Measurements from ENCODE around the gene STXBP6. TPM values are rescaled to one million over a fixed set of nuclear protein-coding genes. Genes with fewer than 3 reads are reported as not detected.

STXBP6 gene
- total RNA-seq, 1 donor from 2014 or later: 0.51 TPM

- Mint-ChIP-seq H3K36me3 (ENCODE audit: low read depth, unreplicated experiment) (no peaks in the 10 kb centered on the region), H3K27me3 (ENCODE audit: unreplicated experiment) (no peaks in the 10 kb centered on the region), H3K4me3 (ENCODE audit: unreplicated experiment) (no peak overlapping the region), H3K9me3 (ENCODE audit: unreplicated experiment) (no peaks in the 10 kb centered on the region), H3K27ac (ENCODE audit: unreplicated experiment) (no peak overlapping the region), H3K4me1 (ENCODE audit: unreplicated experiment) (peaks cover 23% of the 10 kb centered on the region)
- no peak for DNase-seq (ENCODE audit: low spot score)
- TF ChIP-seq, protein P1, sequence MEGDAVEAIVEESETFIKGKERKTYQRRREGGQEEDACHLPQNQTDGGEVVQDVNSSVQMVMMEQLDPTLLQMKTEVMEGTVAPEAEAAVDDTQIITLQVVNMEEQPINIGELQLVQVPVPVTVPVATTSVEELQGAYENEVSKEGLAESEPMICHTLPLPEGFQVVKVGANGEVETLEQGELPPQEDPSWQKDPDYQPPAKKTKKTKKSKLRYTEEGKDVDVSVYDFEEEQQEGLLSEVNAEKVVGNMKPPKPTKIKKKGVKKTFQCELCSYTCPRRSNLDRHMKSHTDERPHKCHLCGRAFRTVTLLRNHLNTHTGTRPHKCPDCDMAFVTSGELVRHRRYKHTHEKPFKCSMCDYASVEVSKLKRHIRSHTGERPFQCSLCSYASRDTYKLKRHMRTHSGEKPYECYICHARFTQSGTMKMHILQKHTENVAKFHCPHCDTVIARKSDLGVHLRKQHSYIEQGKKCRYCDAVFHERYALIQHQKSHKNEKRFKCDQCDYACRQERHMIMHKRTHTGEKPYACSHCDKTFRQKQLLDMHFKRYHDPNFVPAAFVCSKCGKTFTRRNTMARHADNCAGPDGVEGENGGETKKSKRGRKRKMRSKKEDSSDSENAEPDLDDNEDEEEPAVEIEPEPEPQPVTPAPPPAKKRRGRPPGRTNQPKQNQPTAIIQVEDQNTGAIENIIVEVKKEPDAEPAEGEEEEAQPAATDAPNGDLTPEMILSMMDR (IDR thresholded peaks at IDR 0.05; ENCODE audit: unreplicated experiment): no peak
These were observed 234.4 kb downstream of the STXBP6 start for GRCh38 chr14:24815543-24815942.

DNA sequence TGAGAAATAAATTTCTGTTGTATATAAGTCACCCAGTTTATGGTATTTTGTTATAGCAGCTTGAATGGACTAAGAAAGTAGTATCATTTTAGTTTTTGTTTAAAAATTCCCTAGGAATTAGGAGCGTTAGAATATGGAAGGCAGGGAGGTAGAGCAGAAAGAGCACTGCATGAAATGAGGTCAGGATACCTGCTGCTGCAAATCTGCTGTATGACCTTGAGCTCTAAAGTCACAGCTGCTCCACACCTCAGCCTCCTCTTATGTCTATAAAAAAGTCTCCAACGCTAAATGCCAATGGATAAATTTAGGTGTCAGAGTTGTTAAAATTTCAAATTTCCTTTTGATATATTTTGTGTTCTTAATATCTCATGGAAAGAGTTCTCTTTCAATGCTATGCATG is 235.0 kb downstream of the STXBP6 start:
- Mint-ChIP-seq H3K9me3 (ENCODE audit: unreplicated experiment) (no peaks in the 10 kb centered on the region), H3K4me1 (ENCODE audit: unreplicated experiment) (peaks cover 23% of the 10 kb centered on the region), H3K27ac (ENCODE audit: unreplicated experiment) (no peak overlapping the region), H3K27me3 (ENCODE audit: unreplicated experiment) (no peaks in the 10 kb centered on the region), H3K36me3 (ENCODE audit: low read depth, unreplicated experiment) (no peaks in the 10 kb centered on the region), H3K4me3 (ENCODE audit: unreplicated experiment) (no peak overlapping the region)
- no peak for DNase-seq (ENCODE audit: low spot score)
- TF ChIP-seq, protein P1 (IDR thresholded peaks at IDR 0.05; ENCODE audit: unreplicated experiment): no peak

DNA sequence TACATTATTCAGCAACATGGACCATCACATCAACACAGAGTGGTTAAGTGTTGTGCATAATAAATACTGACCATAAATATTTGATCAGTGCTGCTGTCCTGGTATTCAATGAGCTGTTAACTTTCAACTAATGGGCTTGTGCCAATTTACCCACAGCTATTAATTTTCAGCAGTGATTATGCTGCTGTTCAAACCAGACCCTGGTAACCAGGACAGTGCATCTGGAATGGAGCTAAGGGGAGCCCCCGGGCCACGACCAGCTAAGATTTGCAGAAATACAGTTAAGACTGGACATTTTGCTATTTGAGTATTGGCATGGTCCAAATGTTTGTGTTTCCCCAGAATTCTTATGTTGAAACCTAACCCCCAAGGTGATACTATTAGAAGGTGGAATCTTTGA is 235.6 kb downstream of the STXBP6 start:
- TF ChIP-seq, protein P1 (IDR thresholded peaks at IDR 0.05; ENCODE audit: unreplicated experiment): no peak
- no peaks in the 10 kb centered on the region for H3K27me3 Mint-ChIP-seq (ENCODE audit: unreplicated experiment)
- H3K27ac Mint-ChIP-seq (ENCODE audit: unreplicated experiment): no peak overlapping the region
- no peak overlapping the region for H3K4me3 Mint-ChIP-seq (ENCODE audit: unreplicated experiment)
- no peaks in the 10 kb centered on the region for H3K9me3 Mint-ChIP-seq (ENCODE audit: unreplicated experiment)
- H3K36me3 Mint-ChIP-seq (ENCODE audit: low read depth, unreplicated experiment): no peaks in the 10 kb centered on the region
- DNase-seq (ENCODE audit: low spot score): no peak
- peaks cover 23% of the 10 kb centered on the region for H3K4me1 Mint-ChIP-seq (ENCODE audit: unreplicated experiment)

- H3K4me3 Mint-ChIP-seq (ENCODE audit: unreplicated experiment): no peak overlapping the region
- DNase-seq (ENCODE audit: low spot score): no peak
- TF ChIP-seq, protein P1 (IDR thresholded peaks at IDR 0.05; ENCODE audit: unreplicated experiment): no peak
- H3K4me1 Mint-ChIP-seq (ENCODE audit: unreplicated experiment): peaks cover 20% of the 10 kb centered on the region
- H3K27ac Mint-ChIP-seq (ENCODE audit: unreplicated experiment): no peak overlapping the region
- H3K9me3 Mint-ChIP-seq (ENCODE audit: unreplicated experiment): no peaks in the 10 kb centered on the region
- no peaks in the 10 kb centered on the region for H3K36me3 Mint-ChIP-seq (ENCODE audit: low read depth, unreplicated experiment)
- H3K27me3 Mint-ChIP-seq (ENCODE audit: unreplicated experiment): no peaks in the 10 kb centered on the region
These were observed 236.1 kb downstream of the STXBP6 start for GRCh38 chr14:24813819-24814259.

GRCh38 chr14:24813089-24813815 is 236.7 kb downstream of the STXBP6 start:
- H3K9me3 Mint-ChIP-seq (ENCODE audit: unreplicated experiment): no peaks in the 10 kb centered on the region
- no peak for DNase-seq (ENCODE audit: low spot score)
- peaks cover 16% of the 10 kb centered on the region for H3K4me1 Mint-ChIP-seq (ENCODE audit: unreplicated experiment)
- TF ChIP-seq, protein P1 (IDR thresholded peaks at IDR 0.05; ENCODE audit: unreplicated experiment): no peak
- H3K27me3 Mint-ChIP-seq (ENCODE audit: unreplicated experiment): no peaks in the 10 kb centered on the region
- no peak overlapping the region for H3K27ac Mint-ChIP-seq (ENCODE audit: unreplicated experiment)
- H3K4me3 Mint-ChIP-seq (ENCODE audit: unreplicated experiment): no peak overlapping the region
- no peaks in the 10 kb centered on the region for H3K36me3 Mint-ChIP-seq (ENCODE audit: low read depth, unreplicated experiment)

Data from endothelial cell (in vitro differentiated cells).